LNCAP (cell line): ENCODE results near the gene PRRT1B.

ENCODE experiments used
- CTCF ChIP-seq: fragments of 450-650 bp; IDR thresholded peaks from 2 replicates; pipeline ENCODE4 v1.5.1; 2017; ENCODE audit warnings: mild to moderate bottlenecking

The PRRT1B gene

GRCh38 chr9:131594906-131595665 is 49.8 kb downstream of the PRRT1B start:
- no peak for TF ChIP-seq CTCF

DNA sequence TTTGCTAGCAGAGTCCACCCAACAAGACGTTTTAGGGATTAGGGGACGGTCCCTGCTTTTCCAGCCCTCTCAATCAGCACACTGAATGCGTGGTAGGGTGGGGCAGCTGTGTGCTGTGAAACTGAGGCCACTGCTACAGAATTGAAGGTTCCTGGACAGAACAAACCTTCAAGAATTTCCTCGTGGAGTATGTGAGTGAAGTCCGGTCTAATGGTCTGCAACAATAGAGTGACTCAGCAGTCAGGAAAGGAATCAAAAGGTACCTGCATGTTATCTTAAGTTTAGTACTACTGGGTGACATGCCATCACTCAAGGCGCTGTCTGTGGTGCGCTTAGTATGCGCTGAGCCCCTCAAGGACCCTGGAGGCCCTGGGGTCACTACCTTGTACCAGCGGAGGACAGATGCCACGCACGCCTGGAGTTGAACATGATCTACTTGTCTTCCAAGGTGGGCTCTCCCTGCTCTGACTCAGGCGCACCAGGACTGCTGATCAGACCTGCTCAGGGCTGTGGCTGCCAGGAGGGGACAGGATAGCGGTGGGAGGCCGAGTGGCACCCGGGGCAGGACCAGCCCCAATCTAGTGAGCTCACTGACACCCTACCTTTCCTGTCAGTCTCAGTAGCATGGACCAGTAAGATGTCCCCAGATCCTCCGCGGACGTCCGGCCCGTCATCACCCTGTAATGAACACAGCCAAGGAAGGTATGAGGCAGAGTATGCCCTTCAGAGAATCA is 50.5 kb downstream of the PRRT1B start:
- TF ChIP-seq CTCF, result no peak

GRCh38 chr9:131596430-131596743 is 51.1 kb downstream of the PRRT1B start:
- TF ChIP-seq CTCF, result no peak

DNA sequence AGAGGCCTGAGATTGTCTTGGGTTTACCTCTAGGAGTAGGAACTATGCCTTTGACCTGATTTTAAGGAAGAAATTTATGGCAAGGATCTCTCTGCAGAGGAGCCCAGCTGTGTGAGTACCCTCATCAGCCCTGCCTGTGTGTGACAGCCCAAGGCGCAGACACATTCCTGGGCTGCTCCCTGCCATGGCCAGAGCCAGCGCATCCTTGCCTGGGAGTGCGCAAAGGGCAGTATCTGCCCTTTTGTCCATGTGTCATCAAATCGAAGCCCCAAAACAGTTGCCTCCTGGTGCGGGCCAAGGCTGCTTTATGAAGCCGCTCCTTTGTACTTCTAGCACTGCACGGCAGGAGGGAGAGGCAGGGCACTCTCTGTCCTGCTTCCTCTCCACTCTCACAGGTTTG is 51.9 kb downstream of the PRRT1B start:
- no peak for TF ChIP-seq CTCF

GRCh38 chr9:131598121-131598520 is 52.8 kb downstream of the PRRT1B start:
- TF ChIP-seq CTCF, result no peak

DNA sequence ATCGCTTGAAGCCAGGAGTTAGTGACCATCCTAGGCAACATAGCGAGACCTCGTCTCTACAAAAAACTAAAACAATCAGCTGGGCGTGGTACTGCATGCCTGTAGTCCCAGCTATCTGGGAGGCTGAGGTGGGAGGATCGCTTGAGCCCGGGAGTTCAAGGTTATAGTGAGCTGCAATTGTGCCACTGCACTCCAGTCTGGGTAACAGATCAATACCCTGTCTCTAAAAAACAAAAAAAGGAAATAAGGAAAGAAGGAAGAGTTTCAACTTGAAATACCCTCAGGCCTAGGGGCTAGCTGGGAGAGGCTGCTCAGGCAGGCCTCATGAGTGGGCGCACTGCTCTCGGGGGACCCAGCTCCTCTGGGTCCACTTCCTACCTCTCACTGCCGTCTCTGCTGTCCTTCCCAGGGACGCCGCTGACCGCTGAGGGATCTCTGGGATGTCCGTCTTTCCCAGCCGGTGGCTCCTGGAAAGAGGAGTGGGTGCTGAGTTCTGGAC is 56.4 kb downstream of the PRRT1B start:
- TF ChIP-seq CTCF, result no peak

DNA sequence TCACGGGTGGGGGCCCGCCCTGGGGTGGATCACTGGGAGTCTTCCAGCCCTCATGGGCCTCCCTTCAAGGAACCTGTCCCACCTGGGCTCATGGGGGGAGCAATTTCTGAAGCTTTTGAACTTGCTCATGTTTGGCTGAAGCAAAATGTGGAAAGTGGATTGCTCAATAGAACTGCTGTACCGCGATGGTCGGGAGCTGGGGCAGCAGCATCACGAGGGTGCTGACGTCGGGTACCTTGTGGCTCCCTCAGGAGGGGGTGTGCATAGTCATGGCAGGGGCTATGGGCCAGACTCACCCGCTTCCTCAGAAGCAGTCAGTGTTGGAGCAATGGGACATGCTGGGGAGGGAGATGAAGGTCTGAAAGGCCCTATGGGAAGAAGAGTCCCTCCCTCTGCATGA is 57.9 kb downstream of the PRRT1B start:
- no peak for TF ChIP-seq CTCF
